H1 (cell line): Measurements from ENCODE around the gene CLDN34. TPM values are rescaled to one million over a fixed set of nuclear protein-coding genes. Genes with fewer than 3 reads are reported as not detected.

Source experiments
- CREB1 ChIP-seq: IDR thresholded peaks from 2 replicates; pipeline ENCODE4 v1.6.1; 2012; ENCODE audit warnings: inconsistent platforms
- EGR1 ChIP-seq: IDR thresholded peaks from 2 replicates; pipeline ENCODE4 v1.6.1; 2011; ENCODE audit warnings: low read depth, low read length, borderline replicate concordance
- JUN ChIP-seq: IDR thresholded peaks from 2 replicates; pipeline ENCODE4 v1.6.1; 2011; ENCODE audit warnings: low read depth, mild to moderate bottlenecking, improper control_type of control experiment, low read length
- polyA plus RNA-seq, 7 experiments: library from polyadenylated mRNA; depleted of rRNA in 3 of 7; stranded (reverse) in 5 of 7; unstranded in 2 of 7; fragments of >200 nt in 5 of 7; fragments of 200-250 nt in 2 of 7; gene quantifications; 1 replicate in 5 of 7; 2 replicates in 1 of 7; 4 replicates in 1 of 7; pipeline versions ENCODE4 v1.2.1 to v1.2.3, GENCODE V29; 2011 to 2013; ENCODE audit warnings: missing spikeins in 2 of 7, mixed read lengths in 2 of 7
- total RNA-seq: library from RNA; stranded (reverse); fragmentation: NEBNext Ultra II Directional; extraction: Animal tissue kit (Norgen Biotek cat#: 25700); gene quantifications from 2 replicates; pipeline ENCODE4 v1.2.1, GENCODE V29; 2021
- TF ChIP-seq, protein P1 (sequence below), 3 experiments: IDR thresholded peaks; 1 replicate in 2 of 3; 2 replicates in 1 of 3; pipeline versions ENCODE4 v1.5.1 to v1.6.1; 2011; ENCODE audit warnings: low read length in 3 of 3, mild to moderate bottlenecking in 3 of 3, inconsistent platforms in 2 of 3, low read depth in 1 of 3, moderate library complexity in 1 of 3; ENCODE audit not compliant: insufficient read depth in 1 of 3; ENCODE audit errors: control extremely low read depth in 1 of 3
- TF ChIP-seq, protein P2 (sequence below): IDR thresholded peaks from 2 replicates; pipeline ENCODE4 v1.6.1; 2012; ENCODE audit warnings: inconsistent platforms

CLDN34 gene
- total and polyA plus RNA-seq, 2 of the 8 experiments (the other 6 are each of a cell fraction or from before 2014, with no cell fraction given): 0.26 to 0.50 TPM

DNA sequence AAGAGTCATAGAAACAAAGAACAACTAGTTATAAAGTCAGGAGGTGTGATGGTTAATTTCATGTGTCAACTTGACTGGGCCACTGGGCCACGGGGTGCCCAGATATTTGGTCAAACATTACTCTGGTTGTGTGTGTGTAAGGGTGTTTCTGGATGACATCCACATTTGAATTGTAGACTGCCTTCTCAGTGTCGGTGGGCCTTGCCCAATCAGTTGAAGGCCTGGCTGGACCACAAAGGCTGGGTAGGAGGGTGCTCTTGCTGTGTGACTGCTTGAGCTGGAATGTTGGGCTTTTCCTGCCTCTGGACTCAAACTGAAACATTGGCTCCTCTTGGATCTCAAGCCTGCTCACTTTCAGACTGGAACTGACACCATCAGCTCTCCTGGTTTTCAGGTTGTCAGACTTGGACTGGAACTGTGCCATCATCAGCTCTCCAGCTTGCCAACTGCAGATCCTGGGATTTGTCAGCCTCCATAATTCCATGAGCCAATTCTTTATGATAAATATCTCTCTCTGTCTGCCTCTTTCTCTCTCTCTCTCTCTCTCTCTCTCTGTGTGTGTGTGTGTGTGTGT lies 41.4 kb downstream of the CLDN34 start (continued):
- TF ChIP-seq, protein P1, sequence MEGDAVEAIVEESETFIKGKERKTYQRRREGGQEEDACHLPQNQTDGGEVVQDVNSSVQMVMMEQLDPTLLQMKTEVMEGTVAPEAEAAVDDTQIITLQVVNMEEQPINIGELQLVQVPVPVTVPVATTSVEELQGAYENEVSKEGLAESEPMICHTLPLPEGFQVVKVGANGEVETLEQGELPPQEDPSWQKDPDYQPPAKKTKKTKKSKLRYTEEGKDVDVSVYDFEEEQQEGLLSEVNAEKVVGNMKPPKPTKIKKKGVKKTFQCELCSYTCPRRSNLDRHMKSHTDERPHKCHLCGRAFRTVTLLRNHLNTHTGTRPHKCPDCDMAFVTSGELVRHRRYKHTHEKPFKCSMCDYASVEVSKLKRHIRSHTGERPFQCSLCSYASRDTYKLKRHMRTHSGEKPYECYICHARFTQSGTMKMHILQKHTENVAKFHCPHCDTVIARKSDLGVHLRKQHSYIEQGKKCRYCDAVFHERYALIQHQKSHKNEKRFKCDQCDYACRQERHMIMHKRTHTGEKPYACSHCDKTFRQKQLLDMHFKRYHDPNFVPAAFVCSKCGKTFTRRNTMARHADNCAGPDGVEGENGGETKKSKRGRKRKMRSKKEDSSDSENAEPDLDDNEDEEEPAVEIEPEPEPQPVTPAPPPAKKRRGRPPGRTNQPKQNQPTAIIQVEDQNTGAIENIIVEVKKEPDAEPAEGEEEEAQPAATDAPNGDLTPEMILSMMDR (IDR thresholded peaks at IDR 0.05; ENCODE audit: control extremely low read depth in 1 of 3, insufficient read depth in 1 of 3, low read depth in 1 of 3, low read length in 3 of 3): no peak
- TF ChIP-seq CREB1: no peak
- no peak for TF ChIP-seq JUN
- TF ChIP-seq, protein P2, sequence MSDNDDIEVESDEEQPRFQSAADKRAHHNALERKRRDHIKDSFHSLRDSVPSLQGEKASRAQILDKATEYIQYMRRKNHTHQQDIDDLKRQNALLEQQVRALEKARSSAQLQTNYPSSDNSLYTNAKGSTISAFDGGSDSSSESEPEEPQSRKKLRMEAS: no peak
- no peak for TF ChIP-seq EGR1
